Measurements from ENCODE around the gene NYAP1. TPM values are rescaled to one million over a fixed set of nuclear protein-coding genes. Genes with fewer than 3 reads are reported as not detected.

NYAP1 gene
- total RNA-seq, 1 experiment from 2014 or later = not detected

GRCh38 chr7:100543586-100543985 is 59.9 kb downstream of the NYAP1 start:
- no peak for DNase-seq (ENCODE audit: low spot score)

DNA sequence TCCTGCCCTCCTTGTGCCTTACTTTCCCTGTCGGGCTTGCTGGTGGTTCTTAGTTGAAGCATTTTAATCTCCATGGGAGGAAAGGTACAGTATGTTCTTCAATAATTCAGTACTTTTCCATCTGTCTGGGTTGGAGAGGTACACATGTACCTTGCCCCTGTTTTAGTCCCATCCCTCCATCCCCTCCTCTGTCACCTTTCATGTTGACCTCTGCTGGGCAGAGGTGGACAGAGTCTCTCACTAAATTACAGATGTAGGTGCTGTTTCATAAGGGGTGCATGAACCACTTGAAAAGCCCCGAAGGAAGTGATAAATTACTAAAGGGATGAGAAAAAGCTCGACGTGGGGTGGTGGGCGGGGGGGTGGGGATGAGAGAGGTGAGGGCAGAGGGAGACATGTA is 60.7 kb downstream of the NYAP1 start:
- no peak for DNase-seq (ENCODE audit: low spot score)

Other genes starting within 250 kb of the NYAP1 start
- not detected in 2 replicates for gene SPDYE3, start 176.2 kb upstream of the NYAP1 start, total RNA-seq (2014; rRNA removed; shearing (Covaris generic))
- 14.3 and 16.4 TPM in 2 replicates for gene PILRB, start 125.8 kb upstream of the NYAP1 start, total RNA-seq (2014; rRNA removed; shearing (Covaris generic))
- not detected in 2 replicates for gene PILRA, start 110.4 kb upstream of the NYAP1 start, total RNA-seq (2014; rRNA removed; shearing (Covaris generic))
- 2.9 and 3.7 TPM in 2 replicates for gene ZCWPW1, start 55.2 kb upstream of the NYAP1 start, total RNA-seq (2014; rRNA removed; shearing (Covaris generic))
- gene MEPCE, start 54.1 kb upstream of the NYAP1 start, total RNA-seq (2014; rRNA removed; shearing (Covaris generic)) = 33.4 and 34.8 TPM in 2 replicates
- gene PPP1R35, start 47.4 kb upstream of the NYAP1 start, total RNA-seq (2014; rRNA removed; shearing (Covaris generic)) = 55.0 and 67.7 TPM in 2 replicates
- gene SPACDR, start 19.7 kb upstream of the NYAP1 start, total RNA-seq (2014; rRNA removed; shearing (Covaris generic)) = 0.60 and 8.3 TPM in 2 replicates
- gene TSC22D4, start 4.7 kb upstream of the NYAP1 start, total RNA-seq (2014; rRNA removed; shearing (Covaris generic)) = 26.6 and 32.6 TPM in 2 replicates
- 6.8 and 8.8 TPM in 2 replicates for gene AGFG2, start 55.3 kb downstream of the NYAP1 start, total RNA-seq (2014; rRNA removed; shearing (Covaris generic))
- 0.19 and 0.55 TPM in 2 replicates for gene SAP25, start 90.0 kb downstream of the NYAP1 start, total RNA-seq (2014; rRNA removed; shearing (Covaris generic))
- 10.7 and 11.4 TPM in 2 replicates for gene LRCH4, start 102.2 kb downstream of the NYAP1 start, total RNA-seq (2014; rRNA removed; shearing (Covaris generic))
- 0.48 TPM in 1 of 2 replicates, not detected in the other for gene FBXO24, start 102.4 kb downstream of the NYAP1 start, total RNA-seq (2014; rRNA removed; shearing (Covaris generic))
- 18.0 and 38.9 TPM in 2 replicates for gene PCOLCE, start 118.4 kb downstream of the NYAP1 start, total RNA-seq (2014; rRNA removed; shearing (Covaris generic))
- 6.9 and 19.3 TPM in 2 replicates for gene MOSPD3, start 128.6 kb downstream of the NYAP1 start, total RNA-seq (2014; rRNA removed; shearing (Covaris generic))
- gene TFR2, start 157.6 kb downstream of the NYAP1 start, total RNA-seq (2014; rRNA removed; shearing (Covaris generic)) = not detected in 2 replicates
- not detected in 2 replicates for gene ACTL6B, start 172.5 kb downstream of the NYAP1 start, total RNA-seq (2014; rRNA removed; shearing (Covaris generic))
- gene GNB2, start 189.8 kb downstream of the NYAP1 start, total RNA-seq (2014; rRNA removed; shearing (Covaris generic)) = 94.3 and 104 TPM in 2 replicates
- 12.5 and 16.6 TPM in 2 replicates for gene GIGYF1, start 210.3 kb downstream of the NYAP1 start, total RNA-seq (2014; rRNA removed; shearing (Covaris generic))
- 76.9 and 110 TPM in 2 replicates for gene POP7, start 222.2 kb downstream of the NYAP1 start, total RNA-seq (2014; rRNA removed; shearing (Covaris generic))
- gene EPO, start 236.5 kb downstream of the NYAP1 start, total RNA-seq (2014; rRNA removed; shearing (Covaris generic)) = not detected in 2 replicates
- gene ZAN, start 249.7 kb downstream of the NYAP1 start, total RNA-seq (2014; rRNA removed; shearing (Covaris generic)) = not detected in 2 replicates